Caco-2 (cell line): Measurements from ENCODE around the gene STOML1. TPM values are rescaled to one million over a fixed set of nuclear protein-coding genes. Genes with fewer than 3 reads are reported as not detected.

Experiments used
- BruUV-seq: library from RNA; stranded (reverse); fragments of 400-500 nt; replicated peaks from 2 replicates; lab custom pipeline; 2021; lab: Mats Ljungman, UMichigan
- CTCF ChIA-PET: fragments of 300-600 bp; sonication (Branson Sonifier 250); formaldehyde crosslinking; loops from one replicate; lab custom pipeline; 2022; ENCODE audit warnings: antibody characterized with exemption; lab: Charles Lee
- POLR2A ChIA-PET: fragments of 300-600 bp; sonication (Branson Sonifier 250); formaldehyde crosslinking; loops from one replicate; lab custom pipeline; 2022; ENCODE audit warnings: antibody characterized with exemption; lab: Charles Lee
- DNase-seq, 2 experiments: peaks; one replicate each; pipeline versions ENCODE4 v3.0.0 to v3.0.0-alpha.2; 2020 to 2022
- H3K27me3 ChIP-seq: replicated peaks from 2 replicates; pipeline ENCODE4 v1.6.0; 2011; ENCODE audit warnings: low read length; ENCODE audit not compliant: control insufficient read depth, insufficient read depth
- H3K36me3 ChIP-seq: 2 replicates; pipeline ENCODE4 v1.5.1; 2011; ENCODE audit warnings: low read length; ENCODE audit not compliant: control insufficient read depth, insufficient read depth
- H3K4me1 ChIP-seq: fragments of 250-450 bp; sonication (Bioruptor Pico); 2 replicates; pipeline ENCODE4 v1.5.1; 2020; ENCODE audit warnings: mild to moderate bottlenecking
- H3K4me3 ChIP-seq: 2 replicates; pipeline ENCODE4 v1.5.1; 2011; ENCODE audit warnings: low read depth, mild to moderate bottlenecking, control low read depth, low read length
- H3K9me3 ChIP-seq: fragments of 250-450 bp; sonication (Bioruptor Pico); 2 replicates; pipeline ENCODE4 v1.5.1; 2020; ENCODE audit warnings: mild to moderate bottlenecking, moderate library complexity
- H3K27ac Mint-ChIP-seq: one replicate; pipeline ENCODE4 v1.8.0; 2022; ENCODE audit warnings: mixed read lengths; ENCODE audit not compliant: unreplicated experiment
- H3K27me3 Mint-ChIP-seq: one replicate; pipeline ENCODE4 v1.8.0; 2022; ENCODE audit warnings: mixed read lengths; ENCODE audit not compliant: insufficient read depth, unreplicated experiment
- H3K36me3 Mint-ChIP-seq: one replicate; pipeline ENCODE4 v1.8.0; 2022; ENCODE audit warnings: mild to moderate bottlenecking, mixed read lengths; ENCODE audit not compliant: insufficient read depth, unreplicated experiment
- H3K4me1 Mint-ChIP-seq: one replicate; pipeline ENCODE4 v1.8.0; 2022; ENCODE audit warnings: low read depth, mixed read lengths; ENCODE audit not compliant: unreplicated experiment
- H3K4me3 Mint-ChIP-seq: one replicate; pipeline ENCODE4 v1.8.0; 2022; ENCODE audit warnings: mild to moderate bottlenecking, moderate library complexity, mixed read lengths; ENCODE audit not compliant: unreplicated experiment
- H3K9me3 Mint-ChIP-seq: one replicate; pipeline ENCODE4 v1.8.0; 2022; ENCODE audit warnings: mixed read lengths; ENCODE audit not compliant: unreplicated experiment
- CTCF ChIP-seq, 2 experiments: fragments of 200-600 bp in 1 of 2; IDR thresholded peaks; 1 replicate in 1 of 2; 2 replicates in 1 of 2; pipeline versions ENCODE4 v1.5.1 to v1.8.0; 2011 to 2022; ENCODE audit warnings: antibody characterized with exemption in 1 of 2, control low read depth in 1 of 2, inconsistent platforms in 1 of 2, low read depth in 1 of 2, low read length in 1 of 2, mild to moderate bottlenecking in 1 of 2, moderate library complexity in 1 of 2; ENCODE audit not compliant: insufficient read depth in 1 of 2, severe bottlenecking in 1 of 2, unreplicated experiment in 1 of 2
- intact Hi-C: fragments of 100-400 bp; cut with micrococcal nuclease; formaldehyde crosslinking; loops from one replicate; pipeline ENCODE4 v1.10.0; 2022; ENCODE audit not compliant: unreplicated experiment
- total RNA-seq: library from RNA; stranded (reverse); gene quantifications from 2 replicates; pipeline ENCODE4 v1.2.3, GENCODE V29; 2022

The STOML1 gene
- total RNA-seq, 1 experiment from 2014 or later, result 7.6 TPM

DNA sequence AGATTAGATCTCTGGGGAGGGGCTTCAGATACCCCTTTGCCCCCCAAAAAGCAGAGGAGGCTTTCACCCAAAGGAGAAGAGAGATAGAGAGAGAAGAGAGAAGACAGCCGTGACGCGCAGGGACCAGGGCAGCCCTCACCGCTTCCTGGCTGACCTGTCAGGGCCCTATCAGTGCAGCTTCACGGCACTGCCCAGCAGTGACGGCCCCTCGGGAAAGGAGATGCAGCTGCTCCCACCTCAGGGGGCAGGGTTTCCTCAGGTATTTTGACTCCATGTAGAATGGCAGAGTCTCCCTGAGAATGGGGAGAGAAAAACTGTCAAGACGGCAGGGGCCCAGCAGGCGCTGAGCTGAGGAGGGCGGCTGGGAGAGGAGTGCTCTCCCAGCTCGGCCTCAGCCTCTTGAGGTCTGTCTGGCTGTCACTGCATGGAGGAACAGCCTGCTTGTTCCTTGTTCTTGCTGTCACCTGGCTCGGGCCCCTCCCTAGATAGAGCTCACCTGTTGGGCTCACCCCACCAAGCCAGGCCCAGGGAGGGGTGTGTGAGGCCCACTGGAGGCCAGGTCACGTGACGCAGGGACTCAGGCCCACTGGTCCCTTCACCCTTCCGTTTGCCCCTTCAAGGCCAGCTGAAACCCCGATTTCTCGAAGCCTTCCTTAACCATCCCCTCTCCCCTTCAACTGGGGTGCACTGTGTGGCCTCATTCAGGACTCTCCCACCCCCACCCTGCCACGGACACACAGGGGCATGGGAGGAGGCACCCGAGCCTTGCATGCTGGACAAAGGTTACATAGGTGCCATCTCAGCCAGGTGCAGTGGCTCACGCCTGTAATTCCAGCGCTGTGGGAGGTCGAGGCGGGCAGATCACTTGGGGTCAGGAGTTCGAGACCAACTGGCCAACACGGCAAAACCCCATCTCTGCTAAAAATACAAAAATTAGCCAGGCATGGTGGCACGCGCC is 37.6 kb downstream of the STOML1 start:
- Mint-ChIP-seq H3K27ac (no peak overlapping the region), H3K9me3 (no peaks in the 10 kb centered on the region), H3K4me1 (peaks cover 6% of the 10 kb centered on the region), H3K36me3 (no peaks in the 10 kb centered on the region), H3K4me3 (no peak overlapping the region), H3K27me3 (peaks cover 4% of the 10 kb centered on the region)
- no peaks in the 10 kb centered on the region for H3K36me3 ChIP-seq
- no peak for DNase-seq
- intact Hi-C loops, result no loop called here
- H3K9me3 ChIP-seq, result no peaks in the 10 kb centered on the region
- ChIA-PET POLR2A (no interaction called here), CTCF (interaction anchor here (0.5 to 1.0 kb wide), 2 partner anchors 18 to 29 kb away, joined by 3 read pairs; no protein-coding TSS in a partner anchor)
- no peak overlapping the region for H3K4me3 ChIP-seq
- no peaks in the 10 kb centered on the region for H3K4me1 ChIP-seq
- TF ChIP-seq CTCF (IDR thresholded peaks at IDR 0.05; ENCODE audit: insufficient read depth in 1 of 2, low read depth in 1 of 2, low read length in 1 of 2, severe bottlenecking in 1 of 2, unreplicated experiment in 1 of 2), result no peak
- H3K27me3 ChIP-seq, result no peaks in the 10 kb centered on the region
- BruUV-seq, result no TSS peak

DNA sequence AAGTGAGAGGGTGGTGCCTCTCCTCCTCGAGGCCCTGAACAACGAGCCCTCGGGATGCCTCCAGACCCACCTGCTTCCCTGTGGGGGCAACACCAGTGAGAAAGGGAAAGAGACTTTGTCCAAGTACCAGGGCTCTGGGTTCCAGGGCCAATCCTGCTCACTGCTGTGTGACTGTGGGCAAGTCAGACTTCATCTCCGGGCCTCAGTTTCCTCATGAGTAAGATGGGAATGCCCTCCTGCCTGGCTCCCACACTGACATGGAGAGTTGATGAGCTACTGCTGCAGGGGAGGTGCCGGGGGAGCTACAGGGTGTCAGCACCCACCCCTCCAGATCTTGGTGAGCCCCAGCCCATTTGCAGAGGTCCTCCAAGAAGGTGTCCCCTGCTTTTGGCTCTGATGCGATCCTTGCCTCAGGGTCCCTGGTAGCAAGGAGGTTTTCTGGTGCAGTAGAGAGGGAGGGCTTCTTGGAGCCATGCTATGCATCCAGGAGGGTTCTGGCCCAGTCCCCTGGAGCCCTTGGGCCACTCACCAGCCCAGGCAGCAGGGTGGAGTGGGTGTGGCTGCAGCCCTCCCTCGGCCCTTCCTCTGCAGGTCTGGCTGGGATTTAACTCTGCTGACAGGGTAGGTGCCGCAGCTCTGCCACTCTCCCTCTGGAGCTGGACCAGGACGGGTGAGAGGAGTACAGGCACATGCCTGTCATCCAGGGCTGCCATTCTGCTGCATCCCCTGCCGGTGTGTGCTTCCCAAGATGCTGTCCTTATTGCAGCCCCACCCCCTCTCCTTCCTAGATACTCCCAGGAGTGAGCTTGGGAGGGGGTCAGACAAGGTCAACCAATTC is 39.0 kb downstream of the STOML1 start:
- H3K4me1 Mint-ChIP-seq, result peaks cover 6% of the 10 kb centered on the region
- intact Hi-C loops, result no loop called here

More for the DNA sequence above, 39.0 kb downstream of the STOML1 start:
- no peak overlapping the region for H3K4me3 Mint-ChIP-seq
- Histone ChIP-seq H3K4me1 (no peaks in the 10 kb centered on the region), H3K4me3 (no peak overlapping the region), H3K9me3 (no peaks in the 10 kb centered on the region), H3K27me3 (no peaks in the 10 kb centered on the region), H3K36me3 (no peaks in the 10 kb centered on the region)
- DNase-seq, result no peak
- no peaks in the 10 kb centered on the region for H3K36me3 Mint-ChIP-seq
- ChIA-PET POLR2A (no interaction called here), CTCF (interaction anchor here (1.0 kb wide), 1 partner anchor 20 kb away, joined by 3 read pairs; no protein-coding TSS in a partner anchor)
- no peak for TF ChIP-seq CTCF (IDR thresholded peaks at IDR 0.05; ENCODE audit: insufficient read depth in 1 of 2, low read depth in 1 of 2, low read length in 1 of 2, severe bottlenecking in 1 of 2, unreplicated experiment in 1 of 2)
- H3K27ac Mint-ChIP-seq, result no peak overlapping the region
- H3K27me3 Mint-ChIP-seq, result peaks cover 4% of the 10 kb centered on the region
- H3K9me3 Mint-ChIP-seq, result no peaks in the 10 kb centered on the region
- BruUV-seq, result no TSS peak
